SK-N-SH treated with all-trans-retinoic acid at 6 μM for 48 hours (cell line): ENCODE data around the gene UCKL1.

Source experiments
- ATAC-seq: fragments of 200-7000 bp; cut with Tn5 transposase; 3 replicates; pipeline ENCODE4 v1.9.1; 2020; ENCODE audit warnings: mild to moderate bottlenecking, moderate library complexity
- ARNTL ChIP-seq: fragments of 450-650 bp; formaldehyde crosslinking; IDR thresholded peaks from 2 replicates; pipeline ENCODE4 v1.5.0; 2020; ENCODE audit warnings: low read depth, mild to moderate bottlenecking, moderate library complexity, borderline replicate concordance
- CSDC2 ChIP-seq: fragments of 250-450 bp; sonication (Bioruptor Pico); IDR thresholded peaks from 2 replicates; pipeline ENCODE4 v1.5.0; 2020; ENCODE audit warnings: mild to moderate bottlenecking, moderate library complexity
- GLIS3 ChIP-seq: fragments of 250-450 bp; sonication (Bioruptor Pico); IDR thresholded peaks from 2 replicates; pipeline ENCODE4 v1.5.0; 2020; ENCODE audit warnings: mild to moderate bottlenecking, moderate library complexity
- ISL1 ChIP-seq: fragments of 250-450 bp; sonication (Bioruptor Pico); IDR thresholded peaks from 2 replicates; pipeline ENCODE4 v2.1.2; 2022; ENCODE audit warnings: mild to moderate bottlenecking, moderate library complexity
- OSR1 ChIP-seq: fragments of 250-450 bp; sonication (Bioruptor Pico); IDR thresholded peaks from 2 replicates; pipeline ENCODE4 v1.8.0; 2022; ENCODE audit warnings: moderate library complexity, mild to moderate bottlenecking, inconsistent platforms
- PPARA ChIP-seq: fragments of 250-450 bp; sonication (Bioruptor Pico); IDR thresholded peaks from 2 replicates; pipeline ENCODE4 v1.5.0; 2020; ENCODE audit warnings: mild to moderate bottlenecking, borderline replicate concordance
- RARB ChIP-seq: fragments of 250-450 bp; sonication (Bioruptor Pico); IDR thresholded peaks from 2 replicates; pipeline ENCODE4 v1.8.0; 2021; ENCODE audit warnings: mild to moderate bottlenecking, moderate library complexity
- SNAI2 ChIP-seq: fragments of 250-450 bp; sonication (Bioruptor Pico); IDR thresholded peaks from 2 replicates; pipeline ENCODE4 v1.5.0; 2020; ENCODE audit warnings: mild to moderate bottlenecking, moderate library complexity
- TCF4 ChIP-seq: fragments of 250-450 bp; sonication (Bioruptor Pico); IDR thresholded peaks from 2 replicates; pipeline ENCODE4 v1.8.0; 2021; ENCODE audit warnings: mild to moderate bottlenecking, moderate library complexity, borderline replicate concordance
- TOX ChIP-seq: fragments of 250-450 bp; sonication (Bioruptor Pico); IDR thresholded peaks from 2 replicates; pipeline ENCODE4 v1.8.0; 2021; ENCODE audit warnings: mild to moderate bottlenecking, moderate library complexity, borderline replicate concordance
- ZC3H10 ChIP-seq: fragments of 250-450 bp; sonication (Bioruptor Pico); IDR thresholded peaks from 2 replicates; pipeline ENCODE4 v1.5.1; 2021; ENCODE audit warnings: mild to moderate bottlenecking, moderate library complexity
- ZFP30 ChIP-seq: fragments of 450-650 bp; formaldehyde crosslinking; IDR thresholded peaks from 2 replicates; pipeline ENCODE4 v1.5.0; 2022; ENCODE audit warnings: mild to moderate bottlenecking, moderate library complexity
- ZNF565 ChIP-seq: fragments of 450-650 bp; formaldehyde crosslinking; conservative IDR thresholded peaks from 2 replicates; pipeline ENCODE4 v1.5.0; 2020; ENCODE audit warnings: low read depth, mild to moderate bottlenecking, moderate library complexity
- ZNF70 ChIP-seq: fragments of 450-650 bp; formaldehyde crosslinking; IDR thresholded peaks from 2 replicates; pipeline ENCODE4 v1.5.0; 2020; ENCODE audit warnings: mild to moderate bottlenecking, moderate library complexity
- TF ChIP-seq, protein P1 (sequence below): fragments of 250-450 bp; sonication (Bioruptor Pico); IDR thresholded peaks from 2 replicates; pipeline ENCODE4 v1.5.1; 2020; ENCODE audit warnings: low read depth, mild to moderate bottlenecking, moderate library complexity
- TF ChIP-seq, protein P2 (sequence below): fragments of 250-450 bp; sonication (Bioruptor Pico); IDR thresholded peaks from 2 replicates; pipeline ENCODE4 v1.8.0; 2021; ENCODE audit warnings: low read depth, mild to moderate bottlenecking, moderate library complexity, borderline replicate concordance
- TF ChIP-seq, protein P3 (sequence below): fragments of 250-450 bp; sonication (Bioruptor Pico); IDR thresholded peaks from 2 replicates; pipeline ENCODE4 v1.8.0; 2020; ENCODE audit warnings: mild to moderate bottlenecking, moderate library complexity, borderline replicate concordance
- TF ChIP-seq, protein P4 (sequence below): fragments of 250-450 bp; sonication (Bioruptor Pico); IDR thresholded peaks from 2 replicates; pipeline ENCODE4 v1.5.0; 2020; ENCODE audit warnings: mild to moderate bottlenecking, moderate library complexity

The UCKL1 gene

DNA sequence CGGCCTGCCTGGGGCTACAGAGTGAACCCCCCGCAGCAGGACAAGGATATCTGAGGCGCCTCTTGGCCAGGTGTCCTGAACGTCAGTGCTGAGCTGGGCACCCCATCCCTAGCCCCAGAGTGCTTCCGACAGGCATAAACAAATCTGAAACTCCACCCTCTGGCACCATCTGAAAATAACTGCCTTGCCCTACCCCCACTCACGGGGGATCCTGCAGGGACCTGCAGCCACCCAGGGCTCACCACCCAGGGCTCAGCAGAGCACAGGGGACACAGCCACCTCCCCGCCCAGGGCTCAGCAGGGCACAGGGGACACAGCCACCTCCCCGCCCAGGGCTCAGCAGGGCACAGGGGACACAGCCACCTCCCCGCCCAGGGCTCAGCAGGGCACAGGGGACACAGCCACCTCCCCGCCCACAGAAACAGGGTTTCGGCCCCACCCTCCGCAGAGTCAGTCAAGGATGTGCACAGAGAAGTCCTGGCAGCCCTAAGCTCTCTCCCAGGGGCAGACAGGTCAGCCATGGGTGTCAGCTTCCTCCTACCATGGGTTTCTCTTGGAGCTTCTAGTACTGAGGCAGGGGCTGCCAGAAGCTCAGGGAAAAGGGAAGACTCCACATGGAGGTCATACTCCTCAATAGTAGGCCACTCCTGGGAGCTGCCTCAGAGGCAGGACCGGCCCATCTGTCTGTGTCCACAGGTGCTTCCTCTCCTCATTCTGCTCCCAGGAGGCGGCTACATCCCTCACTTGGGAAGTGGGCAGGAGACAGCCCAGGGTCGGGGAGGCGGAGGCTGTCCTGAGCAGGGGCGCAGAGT lies 4.6 kb downstream of the UCKL1 start:
- TF ChIP-seq SNAI2 (CRISPR knock-in tag) (no peak), TCF4 (no peak), ZC3H10 (CRISPR knock-in tag) (no peak), ARNTL (CRISPR knock-in tag) (no peak), OSR1 (CRISPR knock-in tag) (no peak), ISL1 (no peak), ZFP30 (no peak), RARB (CRISPR knock-in tag) (no peak), PPARA (CRISPR knock-in tag) (no peak), ZNF70 (no peak), CSDC2 (CRISPR knock-in tag) (no peak), ZNF565 (CRISPR knock-in tag) (no peak), GLIS3 (no peak), TOX (CRISPR knock-in tag) (no peak)
- TF ChIP-seq, protein P1, sequence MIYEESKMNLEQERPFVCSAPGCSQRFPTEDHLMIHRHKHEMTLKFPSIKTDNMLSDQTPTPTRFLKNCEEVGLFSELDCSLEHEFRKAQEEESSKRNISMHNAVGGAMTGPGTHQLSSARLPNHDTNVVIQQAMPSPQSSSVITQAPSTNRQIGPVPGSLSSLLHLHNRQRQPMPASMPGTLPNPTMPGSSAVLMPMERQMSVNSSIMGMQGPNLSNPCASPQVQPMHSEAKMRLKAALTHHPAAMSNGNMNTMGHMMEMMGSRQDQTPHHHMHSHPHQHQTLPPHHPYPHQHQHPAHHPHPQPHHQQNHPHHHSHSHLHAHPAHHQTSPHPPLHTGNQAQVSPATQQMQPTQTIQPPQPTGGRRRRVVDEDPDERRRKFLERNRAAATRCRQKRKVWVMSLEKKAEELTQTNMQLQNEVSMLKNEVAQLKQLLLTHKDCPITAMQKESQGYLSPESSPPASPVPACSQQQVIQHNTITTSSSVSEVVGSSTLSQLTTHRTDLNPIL (CRISPR knock-in tag), result no peak
- TF ChIP-seq, protein P2, sequence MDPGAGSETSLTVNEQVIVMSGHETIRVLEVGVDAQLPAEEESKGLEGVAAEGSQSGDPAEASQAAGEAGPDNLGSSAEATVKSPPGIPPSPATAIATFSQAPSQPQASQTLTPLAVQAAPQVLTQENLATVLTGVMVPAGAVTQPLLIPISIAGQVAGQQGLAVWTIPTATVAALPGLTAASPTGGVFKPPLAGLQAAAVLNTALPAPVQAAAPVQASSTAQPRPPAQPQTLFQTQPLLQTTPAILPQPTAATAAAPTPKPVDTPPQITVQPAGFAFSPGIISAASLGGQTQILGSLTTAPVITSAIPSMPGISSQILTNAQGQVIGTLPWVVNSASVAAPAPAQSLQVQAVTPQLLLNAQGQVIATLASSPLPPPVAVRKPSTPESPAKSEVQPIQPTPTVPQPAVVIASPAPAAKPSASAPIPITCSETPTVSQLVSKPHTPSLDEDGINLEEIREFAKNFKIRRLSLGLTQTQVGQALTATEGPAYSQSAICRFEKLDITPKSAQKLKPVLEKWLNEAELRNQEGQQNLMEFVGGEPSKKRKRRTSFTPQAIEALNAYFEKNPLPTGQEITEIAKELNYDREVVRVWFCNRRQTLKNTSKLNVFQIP (CRISPR knock-in tag), result no peak
- TF ChIP-seq, protein P3, sequence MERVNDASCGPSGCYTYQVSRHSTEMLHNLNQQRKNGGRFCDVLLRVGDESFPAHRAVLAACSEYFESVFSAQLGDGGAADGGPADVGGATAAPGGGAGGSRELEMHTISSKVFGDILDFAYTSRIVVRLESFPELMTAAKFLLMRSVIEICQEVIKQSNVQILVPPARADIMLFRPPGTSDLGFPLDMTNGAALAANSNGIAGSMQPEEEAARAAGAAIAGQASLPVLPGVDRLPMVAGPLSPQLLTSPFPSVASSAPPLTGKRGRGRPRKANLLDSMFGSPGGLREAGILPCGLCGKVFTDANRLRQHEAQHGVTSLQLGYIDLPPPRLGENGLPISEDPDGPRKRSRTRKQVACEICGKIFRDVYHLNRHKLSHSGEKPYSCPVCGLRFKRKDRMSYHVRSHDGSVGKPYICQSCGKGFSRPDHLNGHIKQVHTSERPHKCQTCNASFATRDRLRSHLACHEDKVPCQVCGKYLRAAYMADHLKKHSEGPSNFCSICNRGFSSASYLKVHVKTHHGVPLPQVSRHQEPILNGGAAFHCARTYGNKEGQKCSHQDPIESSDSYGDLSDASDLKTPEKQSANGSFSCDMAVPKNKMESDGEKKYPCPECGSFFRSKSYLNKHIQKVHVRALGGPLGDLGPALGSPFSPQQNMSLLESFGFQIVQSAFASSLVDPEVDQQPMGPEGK (CRISPR knock-in tag), result no peak
- TF ChIP-seq, protein P4, sequence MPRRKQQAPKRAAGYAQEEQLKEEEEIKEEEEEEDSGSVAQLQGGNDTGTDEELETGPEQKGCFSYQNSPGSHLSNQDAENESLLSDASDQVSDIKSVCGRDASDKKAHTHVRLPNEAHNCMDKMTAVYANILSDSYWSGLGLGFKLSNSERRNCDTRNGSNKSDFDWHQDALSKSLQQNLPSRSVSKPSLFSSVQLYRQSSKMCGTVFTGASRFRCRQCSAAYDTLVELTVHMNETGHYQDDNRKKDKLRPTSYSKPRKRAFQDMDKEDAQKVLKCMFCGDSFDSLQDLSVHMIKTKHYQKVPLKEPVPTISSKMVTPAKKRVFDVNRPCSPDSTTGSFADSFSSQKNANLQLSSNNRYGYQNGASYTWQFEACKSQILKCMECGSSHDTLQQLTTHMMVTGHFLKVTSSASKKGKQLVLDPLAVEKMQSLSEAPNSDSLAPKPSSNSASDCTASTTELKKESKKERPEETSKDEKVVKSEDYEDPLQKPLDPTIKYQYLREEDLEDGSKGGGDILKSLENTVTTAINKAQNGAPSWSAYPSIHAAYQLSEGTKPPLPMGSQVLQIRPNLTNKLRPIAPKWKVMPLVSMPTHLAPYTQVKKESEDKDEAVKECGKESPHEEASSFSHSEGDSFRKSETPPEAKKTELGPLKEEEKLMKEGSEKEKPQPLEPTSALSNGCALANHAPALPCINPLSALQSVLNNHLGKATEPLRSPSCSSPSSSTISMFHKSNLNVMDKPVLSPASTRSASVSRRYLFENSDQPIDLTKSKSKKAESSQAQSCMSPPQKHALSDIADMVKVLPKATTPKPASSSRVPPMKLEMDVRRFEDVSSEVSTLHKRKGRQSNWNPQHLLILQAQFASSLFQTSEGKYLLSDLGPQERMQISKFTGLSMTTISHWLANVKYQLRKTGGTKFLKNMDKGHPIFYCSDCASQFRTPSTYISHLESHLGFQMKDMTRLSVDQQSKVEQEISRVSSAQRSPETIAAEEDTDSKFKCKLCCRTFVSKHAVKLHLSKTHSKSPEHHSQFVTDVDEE (CRISPR knock-in tag), result no peak
- no peak for ATAC-seq

DNA sequence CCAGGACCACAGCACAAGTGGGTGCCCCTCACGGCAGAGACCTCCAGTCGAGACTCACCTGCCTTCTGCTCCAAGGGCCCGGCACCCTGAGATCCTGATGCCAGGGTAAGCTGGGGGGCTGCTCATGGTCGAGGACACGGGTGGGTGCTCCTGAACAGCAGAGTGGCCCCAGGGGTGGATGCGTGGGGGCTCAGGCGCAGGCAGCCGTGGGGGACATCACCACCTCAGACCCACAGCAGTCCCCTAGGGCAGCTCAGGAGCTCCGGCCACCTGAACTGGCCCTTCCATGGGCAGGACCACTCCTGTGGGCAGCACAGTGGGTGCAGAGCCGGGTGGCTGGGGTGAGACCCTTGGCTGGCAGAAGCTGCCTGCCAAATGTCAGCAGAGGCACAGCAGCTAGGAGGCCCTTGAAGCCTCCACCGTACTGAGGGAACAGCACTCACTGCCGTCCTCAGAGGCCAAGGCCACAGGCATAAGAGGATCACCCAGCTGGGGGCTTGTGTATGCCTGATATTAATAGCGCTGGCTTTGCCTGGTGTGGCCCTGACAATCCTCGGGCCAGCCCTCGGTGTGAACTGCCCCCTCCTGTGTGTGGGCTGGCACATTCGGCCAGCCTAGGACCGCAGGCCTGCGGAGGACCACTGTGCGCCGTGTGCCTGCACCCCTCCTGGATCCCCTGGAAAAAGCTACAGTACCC lies 5.4 kb downstream of the UCKL1 start:
- ATAC-seq, result no peak
- no peak for TF ChIP-seq OSR1 (CRISPR knock-in tag)
- TF ChIP-seq ZFP30, result no peak
- no peak for TF ChIP-seq ZC3H10 (CRISPR knock-in tag)
- TF ChIP-seq CSDC2 (CRISPR knock-in tag), result no peak
- TF ChIP-seq, protein P3 (CRISPR knock-in tag), result no peak
